Liver (tissue), 9 donors: ENCODE measurements around the gene KRTCAP3. TPM values are rescaled to one million over a fixed set of nuclear protein-coding genes. Genes with fewer than 3 reads are reported as not detected.
A peak's percentile ranks its signal among the peaks of the same experiment; 100 is the strongest.

Source experiments
- DNase-seq: peaks from one replicate; pipeline ENCODE4 v3.0.0-alpha.2; 2017; ENCODE audit warnings: low spot score
- H3K27ac ChIP-seq, 2 donors: one replicate each; pipeline ENCODE4 v1.7.0; 2013; ENCODE audit warnings: inconsistent platforms in 2 of 2, low read length in 2 of 2, control low read depth in 1 of 2, low read depth in 1 of 2, mild to moderate bottlenecking in 1 of 2
- H3K27me3 ChIP-seq, 4 donors: one replicate each; pipeline versions ENCODE4 v1.6.1 to v1.7.0; 2013; ENCODE audit warnings: low read length in 3 of 4, inconsistent platforms in 1 of 4, mild to moderate bottlenecking in 1 of 4, moderate library complexity in 1 of 4; ENCODE audit not compliant: control insufficient read depth in 4 of 4, insufficient read depth in 4 of 4
- H3K36me3 ChIP-seq, 4 donors: one replicate each; pipeline versions ENCODE4 v1.6.1 to v1.7.0; 2013; ENCODE audit warnings: low read length in 3 of 4, mild to moderate bottlenecking in 3 of 4, low read depth in 1 of 4, moderate library complexity in 1 of 4; ENCODE audit not compliant: control insufficient read depth in 4 of 4, insufficient read depth in 3 of 4
- H3K4me1 ChIP-seq, 4 donors: one replicate each; pipeline versions ENCODE4 v1.6.1 to v1.7.0; 2013; ENCODE audit warnings: low read length in 3 of 4, mild to moderate bottlenecking in 3 of 4, moderate library complexity in 1 of 4; ENCODE audit not compliant: control insufficient read depth in 4 of 4, insufficient read depth in 4 of 4
- H3K4me3 ChIP-seq, 3 donors: one replicate each; pipeline versions ENCODE4 v1.6.1 to v1.7.0; 2013; ENCODE audit warnings: low read length in 3 of 3, control low read depth in 1 of 3, low read depth in 1 of 3, mild to moderate bottlenecking in 1 of 3
- H3K9ac ChIP-seq, 2 donors: one replicate each; pipeline ENCODE4 v1.7.0; 2013; ENCODE audit warnings: low read length in 2 of 2, mild to moderate bottlenecking in 2 of 2, moderate library complexity in 2 of 2, control low read depth in 1 of 2, low read depth in 1 of 2
- H3K9me3 ChIP-seq, 4 donors: one replicate each; pipeline versions ENCODE4 v1.6.1 to v1.7.0; 2013; ENCODE audit warnings: low read length in 3 of 4; ENCODE audit not compliant: control insufficient read depth in 4 of 4
- EGR1 ChIP-seq, 2 donors: IDR thresholded peaks; 2 replicates each; pipeline ENCODE4 v1.6.1; 2016 to 2018; ENCODE audit warnings: antibody characterized with exemption in 2 of 2, low read depth in 2 of 2
- FOXA1 ChIP-seq: IDR thresholded peaks from 2 replicates; pipeline ENCODE4 v1.6.1; 2016; ENCODE audit warnings: antibody characterized with exemption
- FOXA2 ChIP-seq: IDR thresholded peaks from 2 replicates; pipeline ENCODE4 v1.6.1; 2016; ENCODE audit warnings: antibody characterized with exemption
- HNF4A ChIP-seq, 2 donors: conservative IDR thresholded peaks; 2 replicates each; pipeline ENCODE4 v1.6.1; 2016; ENCODE audit warnings: antibody characterized with exemption in 2 of 2, mild to moderate bottlenecking in 2 of 2
- JUND ChIP-seq, 2 donors: IDR thresholded peaks; 2 replicates each; pipeline ENCODE4 v1.6.1; 2016; ENCODE audit warnings: antibody characterized with exemption in 2 of 2
- NR2F2 ChIP-seq: IDR thresholded peaks from 2 replicates; pipeline ENCODE4 v1.6.1; 2016; ENCODE audit warnings: antibody characterized with exemption
- RAD21 ChIP-seq, 2 donors: IDR thresholded peaks; 2 replicates each; pipeline ENCODE4 v1.6.1; 2016; ENCODE audit warnings: antibody characterized with exemption in 2 of 2, mild to moderate bottlenecking in 2 of 2
- RXRA ChIP-seq, 2 donors: IDR thresholded peaks; 2 replicates each; pipeline ENCODE4 v1.6.1; 2017 to 2018; ENCODE audit warnings: antibody characterized with exemption in 2 of 2, mild to moderate bottlenecking in 1 of 2
- TAF1 ChIP-seq: conservative IDR thresholded peaks from 2 replicates; pipeline ENCODE4 v1.6.1; 2016; ENCODE audit warnings: antibody characterized with exemption, mild to moderate bottlenecking
- YY1 ChIP-seq: IDR thresholded peaks from 2 replicates; pipeline ENCODE4 v1.6.1; 2016; ENCODE audit warnings: antibody characterized with exemption, mild to moderate bottlenecking
- WGBS: extraction: QIAGEN DNeasy Blood & Tissue Kit; methylation state at CpG from one replicate; pipeline ENCODE4 v1.1.7; 2013; 5-methylcytosine and 5-hydroxymethylcytosine counted together
- polyA plus RNA-seq, 2 donors: library from polyadenylated mRNA; stranded (reverse) in 1 of 2; unstranded in 1 of 2; fragments of 200-250 nt in 1 of 2; fragments of >200 nt in 1 of 2; fragmentation: Nextera tagmentation in 1 of 2; extraction: Ambion mirVana in 1 of 2; gene quantifications; one replicate each; pipeline versions ENCODE4 v1.2.1 to v1.2.3, GENCODE V29; 2013 to 2015
- total RNA-seq, 2 donors: library from RNA; depleted of rRNA; stranded (reverse); fragments of >200 nt; gene quantifications; one replicate each; pipeline ENCODE4 v1.2.3, GENCODE V29; 2014
- TF ChIP-seq, protein P1 (sequence below): fragments of 150-350 bp; IDR thresholded peaks from 2 replicates; pipeline ENCODE4 v1.5.1; 2017; ENCODE audit warnings: improper control_type of control experiment, low read depth, low read length; ENCODE audit not compliant: missing input control
- TF ChIP-seq, protein P2 (sequence below): IDR thresholded peaks from 2 replicates; pipeline ENCODE4 v1.6.1; 2016; ENCODE audit warnings: antibody characterized with exemption
- TF ChIP-seq, protein P3 (sequence below): IDR thresholded peaks from 2 replicates; pipeline ENCODE4 v1.6.1; 2016; ENCODE audit warnings: antibody characterized with exemption, mild to moderate bottlenecking
- TF ChIP-seq, protein P4 (sequence below): IDR thresholded peaks from 2 replicates; pipeline ENCODE4 v1.6.1; 2016; ENCODE audit warnings: antibody characterized with exemption
- TF ChIP-seq, protein P5 (sequence below): IDR thresholded peaks from 2 replicates; pipeline ENCODE4 v1.6.1; 2016; ENCODE audit warnings: antibody characterized with exemption
- donor health status: healthy.
- donor health status: healthy.
- donor health status: healthy.
- donor health status: healthy.
- donor health status: healthy.

Gene KRTCAP3
- total and polyA plus RNA-seq, 4 donors: 1.8 to 12.7 (median 4.7) TPM

DNA sequence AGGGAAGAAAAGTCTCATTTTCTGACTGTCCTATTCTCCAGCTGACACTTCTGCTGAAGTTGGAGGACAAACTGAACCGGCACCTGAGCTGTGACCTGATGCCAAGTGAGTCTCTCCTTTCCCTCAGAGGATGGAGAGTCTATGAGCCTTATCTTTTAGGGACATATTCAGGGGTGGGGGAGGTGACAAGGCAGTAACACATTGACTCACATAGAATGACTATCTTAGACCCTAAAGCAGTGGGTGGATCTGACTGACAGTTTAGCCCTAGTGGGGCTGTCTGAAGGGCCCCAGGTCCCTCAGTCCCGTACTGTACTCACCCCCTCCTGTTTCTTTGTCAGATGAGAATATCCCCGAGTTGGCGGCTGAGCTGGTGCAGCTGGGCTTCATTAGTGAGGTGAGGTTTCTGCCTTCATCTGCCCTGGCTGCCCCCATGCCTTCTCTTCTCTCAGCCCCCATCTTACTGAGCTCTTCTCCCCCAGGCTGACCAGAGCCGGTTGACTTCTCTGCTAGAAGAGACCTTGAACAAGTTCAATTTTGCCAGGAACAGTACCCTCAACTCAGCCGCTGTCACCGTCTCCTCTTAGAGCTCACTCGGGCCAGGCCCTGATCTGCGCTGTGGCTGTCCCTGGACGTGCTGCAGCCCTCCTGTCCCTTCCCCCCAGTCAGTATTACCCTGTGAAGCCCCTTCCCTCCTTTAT is 805 bp upstream of the KRTCAP3 start (continued):
- TF ChIP-seq, protein P1, sequence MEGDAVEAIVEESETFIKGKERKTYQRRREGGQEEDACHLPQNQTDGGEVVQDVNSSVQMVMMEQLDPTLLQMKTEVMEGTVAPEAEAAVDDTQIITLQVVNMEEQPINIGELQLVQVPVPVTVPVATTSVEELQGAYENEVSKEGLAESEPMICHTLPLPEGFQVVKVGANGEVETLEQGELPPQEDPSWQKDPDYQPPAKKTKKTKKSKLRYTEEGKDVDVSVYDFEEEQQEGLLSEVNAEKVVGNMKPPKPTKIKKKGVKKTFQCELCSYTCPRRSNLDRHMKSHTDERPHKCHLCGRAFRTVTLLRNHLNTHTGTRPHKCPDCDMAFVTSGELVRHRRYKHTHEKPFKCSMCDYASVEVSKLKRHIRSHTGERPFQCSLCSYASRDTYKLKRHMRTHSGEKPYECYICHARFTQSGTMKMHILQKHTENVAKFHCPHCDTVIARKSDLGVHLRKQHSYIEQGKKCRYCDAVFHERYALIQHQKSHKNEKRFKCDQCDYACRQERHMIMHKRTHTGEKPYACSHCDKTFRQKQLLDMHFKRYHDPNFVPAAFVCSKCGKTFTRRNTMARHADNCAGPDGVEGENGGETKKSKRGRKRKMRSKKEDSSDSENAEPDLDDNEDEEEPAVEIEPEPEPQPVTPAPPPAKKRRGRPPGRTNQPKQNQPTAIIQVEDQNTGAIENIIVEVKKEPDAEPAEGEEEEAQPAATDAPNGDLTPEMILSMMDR: no peak
- no peak for TF ChIP-seq EGR1 (IDR thresholded peaks at IDR 0.05; ENCODE audit: low read depth in 2 of 2)
- TF ChIP-seq, protein P2, sequence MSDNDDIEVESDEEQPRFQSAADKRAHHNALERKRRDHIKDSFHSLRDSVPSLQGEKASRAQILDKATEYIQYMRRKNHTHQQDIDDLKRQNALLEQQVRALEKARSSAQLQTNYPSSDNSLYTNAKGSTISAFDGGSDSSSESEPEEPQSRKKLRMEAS: no peak

DNA sequence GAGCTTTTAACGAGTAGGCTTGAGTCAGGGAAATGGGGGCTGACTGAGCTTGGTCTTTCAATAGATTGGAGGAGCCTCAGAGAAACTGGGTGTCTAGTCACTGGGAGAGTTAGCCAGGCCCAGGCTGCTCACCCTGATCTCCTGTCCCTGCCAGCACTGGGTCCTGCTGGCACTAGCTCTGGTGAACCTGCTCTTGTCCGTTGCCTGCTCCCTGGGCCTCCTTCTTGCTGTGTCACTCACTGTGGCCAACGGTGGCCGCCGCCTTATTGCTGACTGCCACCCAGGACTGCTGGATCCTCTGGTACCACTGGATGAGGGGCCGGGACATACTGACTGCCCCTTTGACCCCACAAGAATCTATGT is 720 bp downstream of the KRTCAP3 start:
- DNase-seq: peak; percentile 53
- no peak overlapping the region for H3K4me3 ChIP-seq

More for the DNA sequence above, 720 bp downstream of the KRTCAP3 start:
- peaks cover 3 to 10% (median 6%) of the 10 kb centered on the region in 4 donors for H3K4me1 ChIP-seq
- H3K9ac ChIP-seq: no peak overlapping the region
- H3K36me3 ChIP-seq: peaks cover 9 to 45% (median 30%) of the 10 kb centered on the region in 4 donors
- H3K9me3 ChIP-seq: no peaks in the 10 kb centered on the region
- WGBS: 82% methylated on average over 6 of the region's 6 CpGs
- H3K27ac ChIP-seq: no peak overlapping the region
- TF ChIP-seq RXRA (IDR thresholded peaks at IDR 0.05) (no peak), FOXA2 (no peak), YY1 (no peak), FOXA1 (no peak), JUND (IDR thresholded peaks at IDR 0.05) (no peak), TAF1 (no peak), NR2F2 (no peak), HNF4A (conservative IDR thresholded peaks at IDR 0.05) (no peak), RAD21 (IDR thresholded peaks at IDR 0.05) (no peak)
- TF ChIP-seq, protein P3, sequence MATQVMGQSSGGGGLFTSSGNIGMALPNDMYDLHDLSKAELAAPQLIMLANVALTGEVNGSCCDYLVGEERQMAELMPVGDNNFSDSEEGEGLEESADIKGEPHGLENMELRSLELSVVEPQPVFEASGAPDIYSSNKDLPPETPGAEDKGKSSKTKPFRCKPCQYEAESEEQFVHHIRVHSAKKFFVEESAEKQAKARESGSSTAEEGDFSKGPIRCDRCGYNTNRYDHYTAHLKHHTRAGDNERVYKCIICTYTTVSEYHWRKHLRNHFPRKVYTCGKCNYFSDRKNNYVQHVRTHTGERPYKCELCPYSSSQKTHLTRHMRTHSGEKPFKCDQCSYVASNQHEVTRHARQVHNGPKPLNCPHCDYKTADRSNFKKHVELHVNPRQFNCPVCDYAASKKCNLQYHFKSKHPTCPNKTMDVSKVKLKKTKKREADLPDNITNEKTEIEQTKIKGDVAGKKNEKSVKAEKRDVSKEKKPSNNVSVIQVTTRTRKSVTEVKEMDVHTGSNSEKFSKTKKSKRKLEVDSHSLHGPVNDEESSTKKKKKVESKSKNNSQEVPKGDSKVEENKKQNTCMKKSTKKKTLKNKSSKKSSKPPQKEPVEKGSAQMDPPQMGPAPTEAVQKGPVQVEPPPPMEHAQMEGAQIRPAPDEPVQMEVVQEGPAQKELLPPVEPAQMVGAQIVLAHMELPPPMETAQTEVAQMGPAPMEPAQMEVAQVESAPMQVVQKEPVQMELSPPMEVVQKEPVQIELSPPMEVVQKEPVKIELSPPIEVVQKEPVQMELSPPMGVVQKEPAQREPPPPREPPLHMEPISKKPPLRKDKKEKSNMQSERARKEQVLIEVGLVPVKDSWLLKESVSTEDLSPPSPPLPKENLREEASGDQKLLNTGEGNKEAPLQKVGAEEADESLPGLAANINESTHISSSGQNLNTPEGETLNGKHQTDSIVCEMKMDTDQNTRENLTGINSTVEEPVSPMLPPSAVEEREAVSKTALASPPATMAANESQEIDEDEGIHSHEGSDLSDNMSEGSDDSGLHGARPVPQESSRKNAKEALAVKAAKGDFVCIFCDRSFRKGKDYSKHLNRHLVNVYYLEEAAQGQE: no peak
- TF ChIP-seq, protein P2: no peak
- TF ChIP-seq, protein P1: no peak
- TF ChIP-seq, protein P4, sequence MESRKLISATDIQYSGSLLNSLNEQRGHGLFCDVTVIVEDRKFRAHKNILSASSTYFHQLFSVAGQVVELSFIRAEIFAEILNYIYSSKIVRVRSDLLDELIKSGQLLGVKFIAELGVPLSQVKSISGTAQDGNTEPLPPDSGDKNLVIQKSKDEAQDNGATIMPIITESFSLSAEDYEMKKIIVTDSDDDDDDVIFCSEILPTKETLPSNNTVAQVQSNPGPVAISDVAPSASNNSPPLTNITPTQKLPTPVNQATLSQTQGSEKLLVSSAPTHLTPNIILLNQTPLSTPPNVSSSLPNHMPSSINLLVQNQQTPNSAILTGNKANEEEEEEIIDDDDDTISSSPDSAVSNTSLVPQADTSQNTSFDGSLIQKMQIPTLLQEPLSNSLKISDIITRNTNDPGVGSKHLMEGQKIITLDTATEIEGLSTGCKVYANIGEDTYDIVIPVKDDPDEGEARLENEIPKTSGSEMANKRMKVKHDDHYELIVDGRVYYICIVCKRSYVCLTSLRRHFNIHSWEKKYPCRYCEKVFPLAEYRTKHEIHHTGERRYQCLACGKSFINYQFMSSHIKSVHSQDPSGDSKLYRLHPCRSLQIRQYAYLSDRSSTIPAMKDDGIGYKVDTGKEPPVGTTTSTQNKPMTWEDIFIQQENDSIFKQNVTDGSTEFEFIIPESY: no peak
- TF ChIP-seq, protein P5, sequence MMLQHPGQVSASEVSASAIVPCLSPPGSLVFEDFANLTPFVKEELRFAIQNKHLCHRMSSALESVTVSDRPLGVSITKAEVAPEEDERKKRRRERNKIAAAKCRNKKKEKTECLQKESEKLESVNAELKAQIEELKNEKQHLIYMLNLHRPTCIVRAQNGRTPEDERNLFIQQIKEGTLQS: no peak
- H3K27me3 ChIP-seq: no peaks in the 10 kb centered on the region
